ENCODE results near the gene RFX8. TPM values are rescaled to one million over a fixed set of nuclear protein-coding genes. Genes with fewer than 3 reads are reported as not detected.

RFX8 gene
- total and polyA plus RNA-seq, 2 of the 4 experiments (the other 2 are of a cell fraction), result 2.9 to 5.3 TPM

- no peaks in the 10 kb centered on the region for H4K20me1 ChIP-seq (ENCODE audit: insufficient read depth, low read length)
- H2BK15ac ChIP-seq (ENCODE audit: low read depth, low read length), result peak overlapping the region; percentile 94; the same call in 2 of the 3 replicates
- H2BK5ac ChIP-seq (ENCODE audit: low read depth, low read length, poor library complexity, severe bottlenecking), result peak overlapping the region; percentile 95
- H3K4me1 ChIP-seq (ENCODE audit: control insufficient read depth, insufficient read depth, low read length), result peaks cover 4% of the 10 kb centered on the region
- no peaks in the 10 kb centered on the region for H3K27me3 ChIP-seq (ENCODE audit: control insufficient read depth, insufficient read depth, low read length)
- POLR2A ChIA-PET (ENCODE audit: unreplicated experiment), result interaction anchor here (0.6 to 0.7 kb wide), 2 partner anchors 10 to 137 kb away, joined by 4 to 6 read pairs; no protein-coding TSS in a partner anchor
- peak overlapping the region; percentile 48 for H3K18ac ChIP-seq (ENCODE audit: low read depth, low read length)
- no TSS peak for BruUV-seq (replicated peaks)
- peak overlapping the region; percentile 70 for H3K9ac ChIP-seq (ENCODE audit: low read depth, low read length)
- peak overlapping the region; percentile 95 for H3K4me2 ChIP-seq (ENCODE audit: low read depth, low read length)
- peak overlapping the region; percentile 93 for H2AFZ ChIP-seq (replicated peaks; ENCODE audit: low read length, poor library complexity)
- H2AK9ac ChIP-seq (replicated peaks; ENCODE audit: low read depth, low read length, poor library complexity), result peak overlapping the region; percentile 95
- DNase-seq (peak; percentile 61), ATAC-seq (ENCODE audit: low read depth) (peak; percentile 3)
- H3K56ac ChIP-seq (ENCODE audit: extremely low read depth, insufficient read depth, low read length), result peak overlapping the region; percentile 97
- TF ChIP-seq MXI1 (IDR thresholded peaks at IDR 0.05; ENCODE audit: borderline replicate concordance, low read depth, low read length), result no peak
- TF ChIP-seq CEBPB (IDR thresholded peaks at IDR 0.05; ENCODE audit: low read depth, low read length), result peak; percentile 67
- no CpG with 5 or more reads among the region's 3 CpGs for WGBS, 2 experiments (ENCODE audit: extremely low coverage in 2 of 2, insufficient read length in 1 of 2)
- H3K14ac ChIP-seq (replicated peaks; ENCODE audit: low read depth, low read length), result peak overlapping the region; percentile 97
- no peaks in the 10 kb centered on the region for H3K9me3 ChIP-seq (ENCODE audit: control insufficient read depth, insufficient read depth, low read length)
- in situ Hi-C loops (cut with MboI; ENCODE audit: low sequenced_read_pairs) (no loop called here), dilution Hi-C loops (cut with HindIII; ENCODE audit: low sequenced_read_pairs, unreplicated experiment) (no loop called here), intact Hi-C loops (cut with micrococcal nuclease) (loop anchor here (5.0 kb wide), 1 partner anchor 224 kb away; the partner anchor contains the start of gene MAP4K4)
- no peaks in the 10 kb centered on the region for H3K36me3 ChIP-seq (ENCODE audit: control insufficient read depth, insufficient read depth, low read length)
- peak overlapping the region; percentile 92 for H4K91ac ChIP-seq (ENCODE audit: insufficient read depth, low read depth, low read length)
- H3K4me3 ChIP-seq (ENCODE audit: insufficient read depth, low read depth, low read length), result peak overlapping the region; percentile 67
- peaks cover 18 to 44% of the 10 kb centered on the region in 2 experiments for H3K79me1 ChIP-seq (ENCODE audit: low read depth in 1 of 2, low read length in 2 of 2)
- 0 out of 2 replicates have a peak, but pooled peaks cover 4% of the 10 kb centered on the region for H3K9me1 ChIP-seq (ENCODE audit: insufficient read depth, low read length)
- peak overlapping the region; percentile 68 for H4K5ac ChIP-seq (ENCODE audit: low read depth, low read length)
- peak overlapping the region; percentile 92 for H3K27ac ChIP-seq (ENCODE audit: insufficient read depth, low read length)
- H2BK120ac ChIP-seq (ENCODE audit: low read depth, low read length), result peak overlapping the region; percentile 90
- H3K23ac ChIP-seq (ENCODE audit: low read depth, low read length), result peak overlapping the region; percentile 92
- peak overlapping the region; percentile 96 to 97 for H4K8ac ChIP-seq (ENCODE audit: low read depth in 2 of 2, low read length in 2 of 2)
- CTCF ChIA-PET, result interaction anchor here (0.6 kb wide), 1 partner anchor 29 kb away, joined by 3 read pairs; no protein-coding TSS in a partner anchor
- H2BK20ac ChIP-seq (ENCODE audit: low read depth, low read length), result peak overlapping the region; percentile 27
- H3K4ac ChIP-seq (ENCODE audit: low read depth, low read length), result peak overlapping the region; percentile 93
- H2AK5ac ChIP-seq (ENCODE audit: low read depth, low read length), result peak overlapping the region; percentile 62; the same call in 1 of the 2 replicates
These were observed 1.4 kb downstream of the RFX8 start for GRCh38 chr2:101473591-101473910.

Data from IMR-90 (cell line).